ENCODE data around the gene NSMCE1.
"Not testable (repeated sequence)": the region's sequence is repeated elsewhere in the genome, so short reads cannot be mapped to it uniquely, and the experiment has no call there.

Gene NSMCE1

GRCh38 chr16:27273330-27273669, 4.7 kb upstream of the NSMCE1 start:
- H3K4me1 ChIP-seq, result peaks cover 5% of the 10 kb centered on the region
- no peaks in the 10 kb centered on the region for H3K36me3 ChIP-seq (ENCODE audit: control insufficient read depth, insufficient read depth, low read length)
- H3K9ac ChIP-seq, result no peak overlapping the region
- no peak for TF ChIP-seq CTCF (IDR thresholded peaks at IDR 0.05)
- no peak overlapping the region for H3K4me3 ChIP-seq (ENCODE audit: low read depth, low read length)
- no peak overlapping the region for H2AFZ ChIP-seq
- no peak overlapping the region for H3K4me2 ChIP-seq (ENCODE audit: low read length)
- H3K27me3 ChIP-seq (ENCODE audit: control insufficient read depth, insufficient read depth, low read length), result no peaks in the 10 kb centered on the region
- no peaks in the 10 kb centered on the region for H3K9me3 ChIP-seq (ENCODE audit: control insufficient read depth, low read length)
- H3K79me2 ChIP-seq, result peaks cover 5% of the 10 kb centered on the region
- H3K27ac ChIP-seq, result no peak overlapping the region

- not testable (repeated sequence) for H3K79me2 ChIP-seq; H3K4me1 ChIP-seq; H2AFZ ChIP-seq; H3K27me3 ChIP-seq (ENCODE audit: control insufficient read depth, insufficient read depth, low read length); H3K36me3 ChIP-seq (ENCODE audit: control insufficient read depth, insufficient read depth, low read length); H3K9ac ChIP-seq; H3K4me2 ChIP-seq (ENCODE audit: low read length); H3K27ac ChIP-seq; H3K4me3 ChIP-seq (ENCODE audit: low read depth, low read length); H3K9me3 ChIP-seq (ENCODE audit: control insufficient read depth, low read length)
Measured at GRCh38 chr16:27272697-27273096, 4.1 kb upstream of the NSMCE1 start.

- Histone ChIP-seq H3K36me3 (ENCODE audit: control insufficient read depth, insufficient read depth, low read length) (no peaks in the 10 kb centered on the region), H3K9ac (no peak overlapping the region), H3K9me3 (ENCODE audit: control insufficient read depth, low read length) (no peaks in the 10 kb centered on the region), H3K27me3 (ENCODE audit: control insufficient read depth, insufficient read depth, low read length) (no peaks in the 10 kb centered on the region), H3K27ac (no peak overlapping the region), H3K79me2 (peaks cover 6% of the 10 kb centered on the region), H3K4me1 (peaks cover 5% of the 10 kb centered on the region), H3K4me3 (ENCODE audit: low read depth, low read length) (no peak overlapping the region), H3K4me2 (ENCODE audit: low read length) (no peak overlapping the region), H2AFZ (no peak overlapping the region)
- no peak for TF ChIP-seq CTCF (IDR thresholded peaks at IDR 0.05)
Measured at GRCh38 chr16:27272076-27272475, 3.5 kb upstream of the NSMCE1 start.

- H3K4me1 ChIP-seq, result peaks cover 5% of the 10 kb centered on the region
- no peaks in the 10 kb centered on the region for H3K27me3 ChIP-seq (ENCODE audit: control insufficient read depth, insufficient read depth, low read length)
- no peak overlapping the region for H3K9ac ChIP-seq
- TF ChIP-seq CTCF (IDR thresholded peaks at IDR 0.05), result no peak
- no peaks in the 10 kb centered on the region for H3K9me3 ChIP-seq (ENCODE audit: control insufficient read depth, low read length)
- no peak overlapping the region for H2AFZ ChIP-seq
- H3K27ac ChIP-seq, result no peak overlapping the region
- H3K36me3 ChIP-seq (ENCODE audit: control insufficient read depth, insufficient read depth, low read length), result no peaks in the 10 kb centered on the region
- H3K4me2 ChIP-seq (ENCODE audit: low read length), result no peak overlapping the region
- H3K4me3 ChIP-seq (ENCODE audit: low read depth, low read length), result no peak overlapping the region
- H3K79me2 ChIP-seq, result peaks cover 6% of the 10 kb centered on the region
Measured at GRCh38 chr16:27270349-27270748, 1.8 kb upstream of the NSMCE1 start.

GRCh38 chr16:27269300-27270150, 953 bp upstream of the NSMCE1 start:
- peak overlapping the region; percentile 96 for H3K4me3 ChIP-seq (ENCODE audit: low read depth, low read length)
- peak overlapping the region; percentile 92 for H3K4me2 ChIP-seq (ENCODE audit: low read length)
- no peaks in the 10 kb centered on the region for H3K27me3 ChIP-seq (ENCODE audit: control insufficient read depth, insufficient read depth, low read length)
- no peak for TF ChIP-seq CTCF (IDR thresholded peaks at IDR 0.05)
- peaks cover 6% of the 10 kb centered on the region for H3K79me2 ChIP-seq
- H3K4me1 ChIP-seq, result peaks cover 5% of the 10 kb centered on the region
- H3K9ac ChIP-seq, result peak overlapping the region; percentile 33
- H3K9me3 ChIP-seq (ENCODE audit: control insufficient read depth, low read length), result no peaks in the 10 kb centered on the region
- H3K27ac ChIP-seq, result no peak overlapping the region
- H2AFZ ChIP-seq, result peak overlapping the region; percentile 99
- H3K36me3 ChIP-seq (ENCODE audit: control insufficient read depth, insufficient read depth, low read length), result no peaks in the 10 kb centered on the region

All from parathyroid adenoma (tissue), 2 donors.